ENCODE data around the gene EXOSC7.

Gene EXOSC7

DNA sequence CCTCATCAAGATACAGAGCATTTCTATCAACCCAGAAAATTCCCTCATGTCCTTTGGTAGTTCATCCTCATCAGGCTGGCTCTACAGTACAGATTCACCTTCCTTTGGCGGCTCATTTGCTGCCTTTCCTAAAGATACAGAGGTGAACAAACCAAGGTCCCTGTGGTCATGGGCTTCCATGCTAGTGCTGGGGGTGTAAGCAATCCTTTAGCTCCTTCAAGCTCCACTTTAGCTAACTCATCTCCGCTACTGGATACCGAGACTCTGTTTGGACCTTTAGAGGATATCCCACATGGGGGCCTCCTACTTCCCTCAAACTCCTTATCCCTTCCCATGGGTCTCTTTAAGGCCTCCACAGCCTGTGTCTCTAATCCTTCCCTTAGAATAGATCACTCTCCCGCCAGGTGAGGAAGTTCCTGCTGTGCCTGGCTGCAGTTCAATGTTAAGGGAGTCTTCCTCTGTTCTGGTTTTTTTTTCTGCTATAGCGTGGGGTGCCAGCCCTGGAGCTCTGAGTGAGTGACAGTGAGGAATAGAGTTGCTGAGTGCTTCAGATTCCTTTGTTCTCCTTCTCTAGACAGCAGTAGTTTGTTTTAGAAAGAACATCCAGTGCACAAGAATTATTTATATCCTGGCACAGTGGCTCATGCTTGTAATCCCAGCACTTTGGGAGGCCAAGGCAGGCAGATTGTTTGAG lies 80.7 kb downstream of the EXOSC7 start:
- no peak for DNase-seq

DNA sequence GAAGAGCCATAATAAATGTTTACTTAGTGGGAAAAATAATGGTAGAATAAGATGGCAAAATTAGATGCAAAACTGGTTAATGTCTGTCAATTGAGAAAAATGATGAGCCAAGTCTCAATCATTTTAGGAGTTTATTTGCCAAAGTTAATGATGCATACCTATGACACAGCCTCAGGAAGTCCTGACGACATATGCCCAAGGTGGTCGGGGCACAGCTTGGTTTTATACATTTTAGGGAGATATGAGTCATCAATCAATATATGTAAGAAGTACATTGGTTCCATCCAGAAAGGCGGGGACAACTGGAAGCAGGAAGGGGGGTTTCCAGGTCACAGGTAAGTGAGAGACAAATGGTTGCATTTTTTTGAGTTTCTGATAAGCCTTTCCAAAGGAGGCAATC lies 81.5 kb downstream of the EXOSC7 start:
- peak; percentile 33 for DNase-seq

DNA sequence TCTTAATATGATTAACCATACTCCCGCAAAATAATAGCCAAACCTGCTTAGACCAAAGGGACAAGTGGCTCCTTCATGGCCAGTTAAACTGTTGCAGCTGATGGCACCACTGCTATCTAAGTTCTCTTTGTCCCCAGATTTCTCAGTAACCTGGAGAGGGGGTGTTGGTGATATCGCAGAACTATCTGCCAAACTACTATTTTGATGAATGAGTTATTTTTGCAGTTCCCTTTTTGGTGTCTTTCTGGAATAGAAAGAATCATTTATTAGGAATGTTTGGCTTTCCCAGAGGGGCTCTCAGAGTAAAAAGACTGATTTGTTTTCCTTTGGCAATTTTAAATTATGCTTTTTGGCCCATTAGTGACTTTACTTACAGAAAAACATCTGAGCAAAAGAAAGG lies 83.1 kb downstream of the EXOSC7 start:
- no peak for DNase-seq

DNA sequence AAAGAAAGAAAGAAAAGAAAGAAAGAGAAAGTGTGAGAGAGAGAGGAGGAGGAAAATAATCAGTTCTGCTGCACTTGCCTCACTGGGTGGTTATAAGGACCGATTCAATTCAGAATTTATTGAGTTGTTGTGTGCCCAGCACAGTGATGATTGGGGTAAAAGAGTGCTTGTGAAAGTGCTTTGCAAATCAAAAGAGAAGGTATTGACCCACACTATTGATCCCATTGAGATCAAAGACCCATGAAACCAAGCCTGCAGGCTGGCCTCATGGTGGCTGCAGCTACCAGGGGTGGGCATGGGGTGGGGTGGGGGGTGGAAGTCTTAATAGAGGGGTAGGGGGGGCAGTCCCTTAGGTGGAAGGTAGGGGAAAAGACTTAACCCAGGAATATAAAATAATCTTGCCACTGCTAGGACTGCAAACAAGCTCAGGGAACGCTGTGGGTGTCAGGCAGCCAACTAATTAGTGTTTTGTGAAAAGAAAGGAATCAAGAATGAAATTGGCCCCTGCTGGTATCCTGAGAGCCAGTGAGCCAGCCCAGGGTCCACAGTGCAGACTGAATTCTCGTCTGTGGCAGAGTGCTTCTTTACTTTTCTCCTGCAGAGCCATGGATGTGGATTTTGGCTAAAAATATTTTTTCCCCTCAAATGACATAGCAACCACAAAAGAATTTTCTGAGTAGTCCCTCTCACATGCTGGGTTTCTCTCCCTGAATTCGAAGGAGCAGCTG lies 84.3 kb downstream of the EXOSC7 start:
- DNase-seq, result no peak
